Islet of Langerhans (tissue), 1 donor: ENCODE data around the gene CYP17A1.
"Not testable (repeated sequence)": the region's sequence is repeated elsewhere in the genome, so short reads cannot be mapped to it uniquely, and the experiment has no call there.

Experiments
- FAIRE-seq: peaks from one replicate; lab custom pipeline; 2011; peaks lifted over from hg19 to GRCh38; lab: Jason Lieb, UNC

The CYP17A1 gene

DNA sequence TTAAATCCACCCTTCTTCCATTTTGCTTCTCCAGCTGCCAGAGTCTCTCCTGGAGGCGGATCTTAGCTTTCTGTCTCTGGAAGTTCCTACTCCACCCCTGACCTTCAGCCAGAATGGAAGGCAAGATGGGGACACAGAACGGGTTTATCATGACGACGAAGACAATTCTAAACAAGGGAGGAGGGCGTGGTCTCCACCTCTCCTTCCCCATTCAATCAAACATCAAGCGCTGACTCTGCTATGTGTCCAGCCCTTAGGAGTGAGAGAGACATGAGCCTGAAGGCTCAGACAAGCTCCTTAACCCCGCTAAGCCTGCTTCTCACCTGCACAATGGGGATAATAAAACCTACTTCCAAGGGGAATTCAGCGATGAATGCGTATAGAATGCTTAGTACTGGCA lies 3.1 kb downstream of the CYP17A1 start:
- no peak for FAIRE-seq

DNA sequence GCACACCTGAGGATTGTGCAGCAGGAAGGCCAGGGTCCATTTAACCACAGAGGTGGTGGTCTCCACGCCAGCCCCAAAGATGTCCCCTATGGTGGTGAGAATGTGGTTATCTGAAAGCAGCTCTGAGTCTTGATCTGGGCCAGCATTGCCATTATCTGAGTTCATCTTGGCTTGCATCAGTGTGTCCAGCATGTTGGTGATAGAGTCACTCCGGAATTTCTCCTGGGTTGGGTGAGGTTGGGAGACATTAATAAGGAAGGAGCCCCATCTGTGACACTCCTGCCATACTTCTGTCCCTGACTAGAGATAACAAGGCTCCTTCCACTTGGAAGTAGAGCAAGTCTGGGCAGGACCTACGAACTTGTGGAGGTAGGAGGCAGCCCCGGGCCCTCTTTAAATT lies 4.2 kb downstream of the CYP17A1 start:
- FAIRE-seq = no peak

DNA sequence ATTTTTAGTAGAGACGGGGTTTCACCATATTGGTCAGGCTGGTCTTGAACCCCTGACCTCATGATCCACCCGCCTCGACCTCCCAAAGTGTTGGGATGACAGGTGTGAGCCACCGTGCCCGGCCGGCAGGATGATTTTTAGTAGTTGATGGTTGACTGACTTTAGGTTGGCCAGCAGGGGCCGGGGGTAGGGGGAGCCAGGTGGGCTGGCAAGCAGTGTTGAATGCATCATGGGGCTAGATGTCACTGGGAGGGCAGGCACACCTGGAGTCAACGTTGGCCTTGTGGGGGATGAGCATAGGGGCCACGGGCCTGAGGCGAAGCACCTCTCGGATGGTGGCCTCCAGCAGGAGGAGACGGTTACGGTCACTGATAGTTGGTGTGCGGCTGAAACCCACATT lies 5.0 kb downstream of the CYP17A1 start:
- no peak for FAIRE-seq

DNA sequence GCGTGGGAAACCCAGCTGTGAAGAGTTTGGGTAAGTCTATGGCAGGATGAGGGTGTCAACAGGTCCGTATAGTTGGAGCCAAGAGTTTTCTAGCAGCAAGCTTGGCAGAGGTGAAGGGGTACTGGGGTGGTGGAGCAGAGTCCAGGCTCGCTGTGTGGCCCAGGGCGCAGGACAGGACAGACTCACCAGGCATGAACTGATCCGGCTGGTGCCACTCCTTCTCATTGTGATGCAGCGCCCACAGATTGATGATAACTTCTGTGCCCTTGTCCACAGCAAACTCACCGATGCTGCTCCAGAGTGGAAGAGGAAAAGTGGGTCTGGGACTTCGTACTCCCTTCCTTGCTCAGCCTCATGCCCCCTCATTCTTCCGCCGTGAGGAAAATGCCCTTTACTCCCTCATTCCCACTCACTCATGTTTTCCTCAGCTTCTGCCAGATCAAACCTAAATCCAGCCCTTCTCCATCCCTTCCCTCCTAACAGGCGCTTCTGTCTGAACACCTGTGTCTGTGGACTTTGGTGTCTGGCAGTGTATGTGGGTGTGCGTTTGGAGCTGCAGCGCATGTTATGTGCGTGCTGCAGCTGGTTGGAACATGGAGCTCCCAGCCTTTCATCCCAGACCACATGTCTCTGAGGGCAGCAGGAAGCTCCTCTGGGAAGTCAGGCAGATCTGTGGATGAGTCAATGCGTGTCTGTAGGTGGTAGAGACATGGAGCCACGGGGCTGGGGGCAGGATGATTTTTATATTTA lies 5.7 kb downstream of the CYP17A1 start:
- no peak for FAIRE-seq

DNA sequence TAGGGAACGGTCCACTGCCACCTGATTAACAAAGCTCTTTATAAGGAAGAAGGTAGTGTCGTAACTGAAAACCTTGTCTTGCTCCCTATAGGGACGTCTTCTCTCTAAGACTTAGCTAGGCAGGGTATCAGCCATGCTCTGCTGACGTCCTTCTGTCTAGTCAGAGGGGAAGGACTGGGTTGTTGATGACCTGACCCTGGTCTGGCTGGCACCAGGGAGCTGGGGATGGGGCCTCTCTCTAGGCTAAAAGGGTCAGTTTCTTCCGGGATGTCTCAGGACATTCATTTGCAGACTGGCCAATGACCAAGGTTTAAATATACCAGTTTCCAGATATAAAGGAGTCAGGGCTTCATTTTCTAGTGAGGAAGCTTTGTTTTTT lies 9.6 kb downstream of the CYP17A1 start:
- no peak for FAIRE-seq

DNA sequence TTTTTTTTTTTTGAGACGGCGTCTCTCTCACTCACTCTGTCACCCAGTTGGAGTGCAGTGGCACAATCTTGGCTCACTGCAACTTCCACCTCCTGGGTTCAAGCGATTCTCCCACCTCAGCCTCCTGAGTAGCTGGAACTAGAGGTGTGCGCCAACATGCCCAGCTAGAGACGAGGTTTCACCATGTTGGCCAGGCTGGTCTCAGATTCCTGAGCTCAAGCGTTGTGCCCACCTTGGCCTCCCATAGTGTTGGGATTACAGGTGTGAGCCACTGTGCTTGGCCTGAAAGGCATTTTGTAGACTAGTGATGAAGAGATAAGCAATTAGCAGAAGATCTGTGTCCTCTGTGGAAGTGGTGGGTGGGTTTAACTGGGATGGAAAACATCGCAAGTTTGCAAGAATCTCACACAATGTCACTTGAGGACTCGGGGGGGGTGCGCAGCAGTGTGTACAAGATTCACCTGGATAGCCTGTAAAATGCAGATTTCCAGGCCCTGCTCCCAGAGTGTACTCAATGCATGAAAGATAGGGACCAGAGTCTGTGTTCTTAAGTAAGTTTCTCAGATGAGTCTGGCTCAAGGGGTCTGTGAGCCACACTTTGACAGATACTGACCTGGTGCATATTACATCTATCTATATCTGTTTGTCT lies 10.9 kb downstream of the CYP17A1 start:
- no peak for FAIRE-seq

DNA sequence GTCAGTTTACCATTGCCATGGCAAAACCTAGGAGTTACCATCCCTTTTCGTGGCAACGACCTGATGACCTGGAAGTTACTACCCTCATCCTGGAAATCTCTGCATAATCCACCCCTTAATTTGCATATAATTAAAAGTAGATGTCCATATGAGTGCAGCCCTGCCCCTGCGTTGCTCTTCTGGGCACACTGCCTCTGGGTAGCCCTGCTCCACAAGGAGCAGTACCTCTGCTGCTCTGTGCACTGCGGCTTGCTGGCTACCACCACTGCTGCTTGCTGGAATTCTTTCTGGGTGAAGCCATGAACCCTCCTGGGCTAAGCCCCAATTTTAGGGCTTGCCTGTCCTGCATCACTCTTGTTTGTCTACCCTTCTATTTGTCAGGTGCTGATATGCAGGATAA lies 12.5 kb downstream of the CYP17A1 start:
- no peak for FAIRE-seq

DNA sequence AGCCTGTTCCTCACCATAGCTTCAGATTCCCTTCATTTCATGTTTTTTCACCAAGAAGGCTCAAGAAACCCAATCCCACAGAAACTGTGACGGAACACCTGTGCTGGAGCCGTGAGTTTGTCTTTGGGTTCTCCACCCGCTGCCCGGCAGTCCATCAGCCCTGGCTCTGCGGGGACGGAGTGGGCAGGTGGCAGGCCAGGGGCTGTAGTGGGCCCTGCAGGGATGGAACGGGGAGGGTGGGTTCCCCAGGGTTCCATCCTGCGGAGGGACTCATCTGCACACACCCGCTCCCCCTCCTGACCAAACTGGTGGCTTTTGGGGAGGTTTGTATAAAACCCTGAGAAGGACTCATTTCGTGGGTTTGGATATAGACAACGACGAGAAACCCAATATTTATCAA lies 15.0 kb downstream of the CYP17A1 start:
- no peak for FAIRE-seq

DNA sequence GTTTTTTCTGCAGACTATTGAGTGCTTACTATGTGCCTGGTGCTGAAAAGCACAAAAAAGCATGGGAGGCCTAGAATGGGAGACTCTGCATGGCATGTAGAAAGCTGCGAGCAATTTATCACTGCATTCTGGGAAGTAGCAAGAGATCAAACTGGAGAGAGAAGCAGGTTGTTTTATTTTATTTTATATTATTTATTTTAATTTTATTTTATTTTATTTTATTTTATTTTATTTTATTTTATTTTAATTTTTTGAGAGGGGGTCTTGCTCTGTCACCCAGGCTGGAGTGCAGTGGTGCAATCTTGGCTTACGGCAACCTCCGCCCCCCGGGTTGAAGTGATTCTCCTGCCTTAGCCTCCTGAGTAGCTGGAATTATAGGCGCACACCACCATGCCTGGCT lies 17.2 kb downstream of the CYP17A1 start:
- FAIRE-seq = not testable (repeated sequence)

DNA sequence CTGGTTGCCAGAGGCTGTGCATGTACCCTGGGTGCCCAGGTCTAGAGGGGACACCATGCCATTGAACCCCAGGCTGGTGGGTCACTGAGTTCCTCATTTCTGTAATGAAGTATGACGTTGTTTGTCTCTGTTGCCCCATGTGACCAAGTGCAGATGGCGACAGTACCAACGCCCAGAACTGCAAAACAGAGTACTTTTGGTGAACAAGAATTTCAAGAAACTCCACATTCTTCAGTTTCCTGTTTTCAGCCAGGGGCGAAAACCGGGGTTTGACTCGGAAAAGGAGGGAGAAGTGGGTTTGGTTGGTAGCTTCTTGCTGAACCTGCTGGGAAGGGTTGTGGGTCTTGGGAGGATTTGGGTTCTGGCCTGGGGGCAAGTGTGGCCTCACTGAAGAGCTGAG lies 18.2 kb downstream of the CYP17A1 start:
- FAIRE-seq = no peak

DNA sequence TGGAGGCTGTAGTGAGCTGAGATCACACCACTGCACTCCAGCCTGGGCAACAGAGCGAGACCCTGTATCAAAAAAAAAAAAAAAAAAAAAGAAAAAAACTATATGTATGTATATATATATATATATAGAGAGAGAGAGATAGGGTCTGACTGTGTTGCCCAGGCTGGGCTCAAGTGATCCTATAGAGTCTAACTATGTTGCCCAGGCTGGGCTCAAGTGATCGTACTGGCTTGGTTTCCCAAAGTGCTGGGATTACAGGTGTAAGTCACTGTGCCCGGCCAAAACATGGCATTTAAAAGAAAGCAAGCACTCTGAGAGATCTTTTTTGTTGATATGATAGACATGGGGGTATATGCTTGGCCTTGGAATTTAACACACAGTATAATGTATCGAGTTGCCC lies 20.0 kb downstream of the CYP17A1 start:
- FAIRE-seq = no peak

DNA sequence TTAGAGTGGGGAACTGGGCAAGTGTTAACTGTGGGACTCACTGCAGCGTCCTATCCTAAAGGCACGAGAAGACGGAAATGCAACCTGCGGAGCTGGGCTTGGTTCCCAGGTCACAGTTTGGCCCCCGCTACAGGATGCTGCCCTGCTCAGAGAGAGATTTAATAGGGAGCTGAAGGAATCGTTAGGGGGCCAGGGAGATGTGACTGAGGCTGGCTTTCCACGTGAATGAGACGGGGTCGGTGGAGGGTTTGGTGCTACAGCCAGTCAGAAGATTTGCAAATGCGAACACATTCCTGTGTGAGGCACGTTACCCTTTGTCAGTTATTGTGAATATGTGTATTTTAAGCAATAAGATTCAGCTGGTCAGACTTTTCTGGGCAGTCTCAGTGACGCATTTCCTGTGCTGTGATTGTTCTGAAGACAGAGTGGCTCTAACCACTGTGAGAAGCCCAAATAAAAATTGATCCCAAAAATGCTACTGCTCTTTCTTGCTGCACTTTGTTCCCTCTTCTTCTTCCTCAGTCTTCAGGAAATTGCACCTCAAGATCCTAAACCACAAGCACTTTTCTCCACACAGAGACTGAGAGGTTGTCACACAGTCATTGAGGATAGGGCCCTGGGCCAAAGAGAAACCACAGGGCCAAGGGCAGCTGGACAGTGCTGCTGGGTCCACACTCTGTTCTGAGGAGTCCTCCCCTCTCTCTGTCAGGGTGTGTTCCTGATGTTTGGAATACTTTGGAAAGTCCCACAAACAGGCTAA lies 21.2 kb downstream of the CYP17A1 start:
- FAIRE-seq = no peak

DNA sequence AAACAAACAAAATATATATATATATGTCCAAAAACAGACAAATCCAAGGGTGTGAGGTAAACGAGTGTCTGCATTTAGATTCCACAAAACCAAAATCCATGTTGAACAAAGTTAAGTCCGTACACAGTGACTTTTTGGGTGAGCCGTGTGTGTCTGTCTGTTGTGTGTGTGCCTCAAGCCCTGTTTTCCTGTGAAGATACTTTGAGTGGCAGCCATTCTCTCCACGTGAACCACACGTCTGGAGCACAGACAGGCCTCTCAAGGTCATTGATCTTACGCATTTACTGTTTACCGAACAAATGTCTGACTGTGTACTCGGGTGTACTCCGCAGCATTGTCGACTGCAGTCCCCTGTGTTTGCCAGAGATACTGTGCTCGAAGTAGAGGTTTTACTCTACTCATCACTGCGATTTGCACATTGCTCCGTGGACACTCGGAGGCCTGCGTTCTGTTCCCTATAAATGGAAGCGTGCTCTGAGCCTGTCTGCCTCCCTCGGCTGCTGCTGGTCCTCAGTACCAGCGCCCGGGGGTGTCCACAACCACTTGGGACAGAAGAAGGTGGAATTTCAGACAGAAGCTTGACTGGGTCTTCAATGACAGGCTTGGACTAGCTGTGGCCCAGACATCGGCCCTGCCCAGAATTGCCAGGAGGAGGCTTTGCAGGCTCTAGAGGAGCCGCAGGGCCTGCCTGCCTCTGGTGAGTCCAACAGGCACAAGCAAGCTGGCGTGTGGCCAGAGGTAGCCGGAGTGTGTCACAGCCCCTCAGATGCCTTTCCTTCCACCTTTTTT lies 22.1 kb downstream of the CYP17A1 start:
- FAIRE-seq = no peak

DNA sequence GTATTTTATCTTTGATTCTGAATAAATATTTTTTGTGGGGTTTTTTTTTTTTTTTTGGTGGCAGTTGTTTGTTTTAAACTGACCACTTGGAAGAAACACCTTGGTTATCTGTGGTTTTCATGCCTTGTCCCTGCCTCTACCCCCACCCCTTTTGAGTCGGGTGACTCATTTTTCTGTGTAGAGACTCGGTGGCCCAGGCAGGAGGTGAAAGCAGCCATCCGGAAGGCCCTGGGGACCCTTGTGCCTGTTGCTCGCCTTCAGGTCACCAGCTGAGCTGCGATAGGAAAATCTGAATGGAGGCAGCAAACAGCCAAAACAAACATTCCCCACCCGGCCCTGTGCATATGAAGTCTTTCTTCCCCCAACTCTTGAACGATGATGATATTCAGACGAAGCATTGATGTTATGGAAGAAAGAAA lies 22.8 kb downstream of the CYP17A1 start:
- FAIRE-seq = no peak

DNA sequence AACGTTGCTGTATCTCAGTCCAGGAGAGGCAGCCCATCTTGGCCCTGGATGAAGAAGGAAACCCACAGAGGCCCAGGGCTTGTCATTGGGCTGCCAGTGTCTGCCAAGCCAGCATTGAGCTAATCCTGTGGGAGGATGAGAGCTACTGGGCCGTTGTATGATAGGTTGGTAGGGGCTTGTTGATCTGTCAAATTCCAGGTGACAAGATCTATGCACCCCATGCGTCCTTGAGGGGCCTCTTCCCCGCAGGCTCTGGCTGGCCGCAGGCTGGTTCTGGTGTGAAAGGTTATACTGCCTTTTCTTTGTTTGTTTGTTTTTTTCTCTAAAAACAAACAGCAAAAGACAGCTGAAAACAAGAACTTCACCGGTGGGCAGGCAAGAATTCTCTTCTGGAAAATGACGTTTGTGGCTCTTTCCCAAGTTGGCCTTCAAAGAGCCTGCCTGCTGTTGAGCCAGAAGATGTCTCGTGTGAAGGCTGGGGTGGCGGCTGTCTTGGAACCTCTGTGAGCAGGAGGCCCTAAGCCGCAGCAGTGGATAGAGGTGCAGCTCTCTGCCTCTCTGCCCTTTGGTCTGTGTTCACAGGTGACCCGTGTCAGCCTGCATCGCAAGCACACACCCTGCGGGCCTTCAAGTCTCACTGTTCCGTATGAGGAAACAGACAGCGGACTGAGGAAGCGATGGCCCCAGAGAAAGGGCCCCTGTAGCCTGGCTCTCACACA lies 23.3 kb downstream of the CYP17A1 start:
- no peak for FAIRE-seq

DNA sequence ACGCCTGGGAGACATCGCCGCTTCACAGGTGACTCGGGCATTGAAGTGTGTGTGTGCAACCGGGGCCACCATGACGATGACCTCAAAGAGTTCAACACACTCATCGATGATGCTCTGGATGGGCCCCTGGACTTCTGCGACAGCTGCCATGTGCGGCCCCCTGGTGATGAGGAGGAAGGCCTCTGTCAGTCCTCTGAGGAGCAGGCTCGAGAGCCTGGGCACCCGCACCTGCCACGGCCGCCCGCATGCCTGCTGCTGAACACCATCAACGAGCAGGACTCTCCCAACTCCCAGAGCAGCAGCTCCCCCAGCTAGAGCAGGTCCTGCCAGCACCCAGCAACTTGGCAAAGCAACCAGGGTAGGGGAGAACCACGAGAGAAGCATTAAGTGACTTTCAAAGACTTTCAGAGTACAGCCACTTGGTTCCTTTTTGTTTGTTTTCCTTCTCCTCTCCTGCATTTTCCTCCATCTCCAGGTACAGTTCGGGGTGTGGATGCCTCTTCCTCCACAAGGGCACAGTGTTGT lies 24.1 kb downstream of the CYP17A1 start:
- no peak for FAIRE-seq

DNA sequence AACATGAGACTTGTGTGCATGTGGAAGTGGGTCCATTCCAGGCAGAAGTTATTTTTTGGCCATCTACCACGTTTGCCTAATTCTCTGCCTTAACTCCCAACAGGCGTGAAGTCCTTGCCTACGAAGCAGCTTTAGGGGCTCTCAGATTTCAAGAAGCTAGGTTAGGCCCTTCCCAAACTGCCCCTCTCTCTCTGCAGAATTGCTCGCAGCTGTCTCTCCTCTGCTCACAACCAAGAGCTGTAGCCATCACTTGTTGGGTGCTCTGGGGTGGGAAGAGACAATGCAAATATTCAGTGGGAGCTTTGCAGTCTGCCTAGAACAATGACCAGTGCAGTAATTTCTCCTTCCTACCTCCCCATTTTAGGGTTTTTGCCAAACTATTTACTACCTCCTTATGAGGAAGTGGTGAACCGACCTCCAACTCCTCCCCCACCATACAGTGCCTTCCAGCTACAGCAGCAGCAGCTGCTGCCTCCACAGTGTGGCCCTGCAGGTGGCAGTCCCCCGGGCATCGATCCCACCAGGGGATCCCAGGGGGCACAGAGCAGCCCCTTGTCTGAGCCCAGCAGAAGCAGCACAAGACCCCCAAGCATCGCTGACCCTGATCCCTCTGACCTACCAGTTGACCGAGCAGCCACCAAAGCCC lies 24.9 kb downstream of the CYP17A1 start:
- no peak for FAIRE-seq

DNA sequence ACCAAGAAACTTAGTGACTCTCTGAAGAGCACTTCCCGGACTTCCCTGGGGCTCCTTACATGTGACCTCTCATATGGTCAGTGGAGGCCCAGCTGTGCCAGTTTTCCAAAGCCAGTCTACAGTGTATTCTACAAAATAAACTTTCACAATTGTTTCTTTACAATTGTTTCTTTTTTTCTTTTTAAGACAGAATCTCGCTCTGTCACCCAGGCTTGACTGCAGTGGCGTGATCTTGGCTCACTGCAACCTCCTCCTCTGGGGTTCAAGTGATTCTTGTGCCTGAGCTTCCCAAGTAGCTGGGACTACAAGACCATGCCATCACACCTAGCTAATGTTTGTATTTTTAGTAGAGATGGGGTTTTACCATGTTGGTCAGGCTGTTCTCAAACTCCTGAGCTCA lies 25.9 kb downstream of the CYP17A1 start:
- no peak for FAIRE-seq

DNA sequence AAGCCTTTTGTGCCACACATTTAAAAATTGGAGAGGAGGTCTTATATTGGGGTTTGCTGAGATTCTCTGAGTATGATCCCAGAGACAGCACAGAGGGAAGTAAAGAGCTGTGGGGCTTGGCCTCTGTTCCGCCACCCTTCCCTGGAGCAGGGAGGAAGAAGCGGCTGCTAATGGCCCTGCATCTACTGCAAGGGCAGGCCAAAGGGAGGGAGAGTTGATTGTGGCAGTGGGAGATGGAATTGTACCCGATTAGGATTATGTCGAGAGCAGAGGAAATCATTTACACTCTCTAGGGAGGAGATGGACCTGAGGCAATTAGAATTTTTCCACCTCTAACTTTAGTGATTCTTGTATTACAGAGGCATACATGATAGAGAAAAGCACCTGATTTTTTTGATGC lies 28.8 kb downstream of the CYP17A1 start:
- no peak for FAIRE-seq

DNA sequence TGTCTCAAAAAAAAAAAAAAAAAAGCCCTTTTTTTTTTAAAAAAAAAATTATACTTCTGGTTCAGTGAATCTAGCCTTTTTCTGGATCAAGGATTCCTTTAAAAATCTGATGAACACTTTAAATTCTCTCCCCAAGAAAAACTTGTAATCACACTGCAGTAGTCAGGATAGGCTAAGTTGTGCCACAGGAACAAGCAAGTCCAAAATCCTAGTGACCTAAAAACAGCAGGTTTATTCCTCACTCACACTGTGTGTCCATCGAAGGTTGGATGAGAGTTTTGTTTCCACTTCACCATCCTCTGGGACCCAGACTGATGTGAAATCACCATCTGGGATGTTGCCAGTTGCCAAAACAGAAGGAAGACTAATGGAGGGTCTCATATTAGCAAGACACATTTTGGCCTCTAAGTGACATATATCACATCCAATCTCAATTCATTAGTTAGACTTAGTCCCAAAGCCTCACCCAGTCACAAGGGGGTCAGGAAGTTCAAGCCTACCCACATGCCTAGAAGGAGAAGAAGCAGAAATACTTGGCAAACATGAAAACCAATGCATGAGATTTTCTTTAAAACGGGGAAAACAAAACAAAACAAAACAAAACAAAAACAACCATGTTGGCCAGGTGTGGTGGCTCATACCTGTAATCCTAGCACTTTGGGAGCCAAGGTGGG lies 32.7 kb downstream of the CYP17A1 start:
- no peak for FAIRE-seq
